RWPE2 (cell line): ENCODE results near the gene RARA.
"Not testable (repeated sequence)": the region's sequence is repeated elsewhere in the genome, so short reads cannot be mapped to it uniquely, and the experiment has no call there.

Experiments used
- ATAC-seq: fragments of 200-7000 bp; cut with Tn5 transposase; 3 replicates; pipeline ENCODE4 v1.9.1; 2021; ENCODE audit warnings: low read depth
- DNase-seq: peaks from one replicate; pipeline ENCODE4 v3.0.0-alpha.2; 2020; ENCODE audit warnings: low spot score
- H3K27ac ChIP-seq: fragments of 450-650 bp; 2 replicates; pipeline ENCODE4 v1.5.1; 2017; ENCODE audit warnings: mild to moderate bottlenecking; ENCODE audit not compliant: poor library complexity, severe bottlenecking
- H3K27me3 ChIP-seq: fragments of 250-450 bp; sonication (Bioruptor Pico); 2 replicates; pipeline ENCODE4 v1.5.1; 2021; ENCODE audit warnings: mild to moderate bottlenecking, moderate library complexity; ENCODE audit not compliant: insufficient read depth, poor library complexity, severe bottlenecking
- H3K36me3 ChIP-seq: fragments of 250-450 bp; sonication (Bioruptor Pico); 2 replicates; pipeline ENCODE4 v1.5.1; 2020; ENCODE audit warnings: low read depth, mild to moderate bottlenecking, moderate library complexity
- H3K4me1 ChIP-seq: fragments of 250-450 bp; sonication (Bioruptor Pico); 2 replicates; pipeline ENCODE4 v1.5.1; 2021; ENCODE audit warnings: mild to moderate bottlenecking, moderate library complexity; ENCODE audit not compliant: insufficient read depth, poor library complexity, severe bottlenecking
- H3K4me3 ChIP-seq: fragments of 250-450 bp; sonication (Bioruptor Pico); 2 replicates; pipeline ENCODE4 v1.5.1; 2021; ENCODE audit warnings: mild to moderate bottlenecking, moderate library complexity; ENCODE audit not compliant: severe bottlenecking
- H3K9me3 ChIP-seq: fragments of 250-450 bp; sonication (Bioruptor Pico); 2 replicates; pipeline ENCODE4 v1.5.1; 2021; ENCODE audit warnings: mild to moderate bottlenecking, moderate library complexity; ENCODE audit not compliant: severe bottlenecking
- CTCF ChIP-seq: fragments of 450-650 bp; IDR thresholded peaks from one replicate; pipeline ENCODE4 v1.5.1; 2017; ENCODE audit warnings: mild to moderate bottlenecking, moderate library complexity; ENCODE audit not compliant: poor library complexity, severe bottlenecking

RARA gene

GRCh38 chr17:40364121-40364861, 55.3 kb downstream of the RARA start, which contains the start of gene GJD3:
Gene GJD3 (minus strand): TSS chr17:40364737. CDS start chr17:40363815, 922 bp downstream.
- Histone ChIP-seq H3K36me3 (no peaks in the 10 kb centered on the region), H3K27ac (no peak within 1 kb of the TSS), H3K9me3 (no peaks in the 10 kb centered on the region), H3K4me3 (no peak within 1 kb of the TSS), H3K27me3 (no peaks in the 10 kb centered on the region), H3K4me1 (no peaks in the 10 kb centered on the region)
- TF ChIP-seq CTCF: no peak
- DNase-seq: no peak
- ATAC-seq: no peak

- no peak overlapping the region for H3K4me3 ChIP-seq
- TF ChIP-seq CTCF: no peak
- no peaks in the 10 kb centered on the region for H3K36me3 ChIP-seq
- no peaks in the 10 kb centered on the region for H3K27me3 ChIP-seq
- DNase-seq: no peak
- no peak for ATAC-seq
- no peaks in the 10 kb centered on the region for H3K4me1 ChIP-seq
- H3K9me3 ChIP-seq: no peaks in the 10 kb centered on the region
- H3K27ac ChIP-seq: no peak overlapping the region
Observed at GRCh38 chr17:40364906-40365305, 55.9 kb downstream of the RARA start.

GRCh38 chr17:40366076-40366860, 57.3 kb downstream of the RARA start:
- H3K36me3 ChIP-seq: no peaks in the 10 kb centered on the region
- ATAC-seq: no peak
- H3K4me1 ChIP-seq: no peaks in the 10 kb centered on the region
- TF ChIP-seq CTCF: no peak
- no peak overlapping the region for H3K27ac ChIP-seq
- H3K9me3 ChIP-seq: no peaks in the 10 kb centered on the region
- H3K4me3 ChIP-seq: no peak overlapping the region
- no peak for DNase-seq
- H3K27me3 ChIP-seq: no peaks in the 10 kb centered on the region

GRCh38 chr17:40366861-40367518, 58.0 kb downstream of the RARA start:
- no peak overlapping the region for H3K27ac ChIP-seq
- no peak overlapping the region for H3K4me3 ChIP-seq
- no peaks in the 10 kb centered on the region for H3K4me1 ChIP-seq
- no peak for DNase-seq
- no peaks in the 10 kb centered on the region for H3K9me3 ChIP-seq
- ATAC-seq: no peak
- H3K27me3 ChIP-seq: no peaks in the 10 kb centered on the region
- TF ChIP-seq CTCF: no peak
- no peaks in the 10 kb centered on the region for H3K36me3 ChIP-seq

DNA sequence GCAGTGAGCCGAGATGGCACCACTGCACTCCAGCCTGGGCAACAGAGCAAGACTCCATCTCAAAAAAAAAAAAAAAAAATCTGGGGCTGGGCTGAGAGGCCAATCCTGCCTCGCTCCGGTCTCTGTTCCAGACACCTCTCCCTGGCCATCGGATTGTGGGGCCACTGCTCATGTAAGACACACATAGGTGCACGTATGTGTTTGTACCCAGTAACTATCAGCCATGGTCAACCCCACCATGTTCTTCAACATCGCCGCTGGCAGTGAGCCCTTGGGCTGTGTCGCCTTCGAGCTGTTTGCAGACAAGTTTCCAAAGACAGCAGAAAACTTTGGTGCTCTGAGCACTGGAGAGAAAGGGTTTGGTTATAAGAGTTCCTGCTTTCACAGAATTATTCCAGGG, 58.7 kb downstream of the RARA start:
- H3K27ac ChIP-seq, H3K36me3 ChIP-seq, H3K27me3 ChIP-seq, H3K4me1 ChIP-seq, H3K9me3 ChIP-seq, ATAC-seq, H3K4me3 ChIP-seq, DNase-seq: not testable (repeated sequence)
